GM18508 (cell line): ENCODE data around the gene SYT2.
"Not testable (repeated sequence)": the region's sequence is repeated elsewhere in the genome, so short reads cannot be mapped to it uniquely, and the experiment has no call there.

Experiments
- ATAC-seq: cut with Tn5 transposase; IDR thresholded peaks from one replicate; pipeline ENCODE4 v1.9.1; 2021; ENCODE audit warnings: moderate number of reproducible peaks; ENCODE audit not compliant: insufficient read depth, unreplicated experiment

The SYT2 gene

GRCh38 chr1:202603435-202603834, 106.8 kb downstream of the SYT2 start:
- no peak for ATAC-seq

DNA sequence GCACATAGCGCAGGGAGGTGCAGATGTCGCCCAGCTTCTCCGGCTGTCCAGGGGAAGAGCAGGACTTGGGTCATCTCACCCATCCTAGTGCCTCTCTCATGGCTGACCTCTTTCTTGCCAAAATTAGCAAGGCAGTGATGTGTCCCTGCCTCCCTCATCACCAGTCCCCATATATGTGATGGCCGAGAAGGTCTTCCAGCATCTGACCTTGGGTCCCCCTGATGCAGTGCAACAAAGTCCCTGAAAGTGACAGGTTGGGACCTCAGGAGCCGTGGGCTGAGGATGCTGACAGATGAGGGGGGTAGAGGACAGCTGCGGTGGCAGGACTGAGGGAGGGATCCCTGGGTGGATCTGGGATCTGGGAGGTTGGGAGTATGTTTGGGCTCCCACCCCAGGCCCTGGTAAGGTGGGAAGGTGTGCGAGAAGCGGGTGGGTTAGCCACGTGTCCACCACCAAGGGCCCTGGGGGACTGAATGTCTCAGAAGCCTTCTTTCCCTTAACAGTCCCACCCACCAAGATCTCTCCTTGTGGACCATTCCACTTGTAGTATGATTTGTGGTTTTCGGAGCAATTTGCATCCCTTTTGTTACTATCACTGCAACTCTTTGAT, 109.7 kb downstream of the SYT2 start:
- no peak for ATAC-seq

DNA sequence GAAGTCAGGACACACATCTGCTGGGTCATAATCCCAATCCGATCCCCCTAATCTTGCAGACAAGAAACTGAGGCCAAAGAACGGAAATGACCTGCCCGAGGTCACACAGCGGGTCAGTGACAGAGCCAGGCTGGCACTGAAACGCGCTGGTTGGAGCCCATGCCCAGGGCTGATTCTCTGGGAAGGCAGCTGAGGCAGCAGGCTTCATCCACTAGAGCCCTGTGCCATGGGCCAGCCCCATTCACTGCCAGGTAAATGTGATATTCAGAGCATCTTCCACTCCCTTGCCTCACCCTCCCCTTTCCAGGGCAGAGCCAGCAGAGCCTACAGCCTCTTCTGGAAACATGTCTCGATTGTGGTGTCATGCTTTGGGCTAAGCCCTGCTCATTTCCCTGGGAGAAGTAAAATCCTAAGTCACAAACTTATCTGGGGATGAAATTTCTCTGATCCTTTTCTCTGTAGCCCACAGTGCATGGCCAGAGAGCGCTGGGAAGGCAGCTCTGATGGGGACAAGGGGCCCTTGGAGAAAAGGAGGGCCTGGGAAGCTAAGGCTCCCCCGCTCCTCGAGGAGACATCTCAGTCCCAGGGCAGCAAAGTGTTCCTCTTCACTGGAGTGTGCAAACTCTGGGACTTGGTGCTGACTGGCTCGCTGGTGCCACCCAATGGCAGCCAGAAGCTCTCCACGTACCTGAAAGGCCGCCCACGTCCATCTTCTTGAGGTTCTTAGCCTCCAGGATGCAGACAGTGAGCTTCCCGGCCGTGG, 110.4 kb downstream of the SYT2 start:
- no peak for ATAC-seq

GRCh38 chr1:202597090-202597761, 113.0 kb downstream of the SYT2 start:
- no peak for ATAC-seq

GRCh38 chr1:202596638-202597037, 113.6 kb downstream of the SYT2 start:
- ATAC-seq: no peak

GRCh38 chr1:202593845-202594244, 116.4 kb downstream of the SYT2 start:
- no peak for ATAC-seq

DNA sequence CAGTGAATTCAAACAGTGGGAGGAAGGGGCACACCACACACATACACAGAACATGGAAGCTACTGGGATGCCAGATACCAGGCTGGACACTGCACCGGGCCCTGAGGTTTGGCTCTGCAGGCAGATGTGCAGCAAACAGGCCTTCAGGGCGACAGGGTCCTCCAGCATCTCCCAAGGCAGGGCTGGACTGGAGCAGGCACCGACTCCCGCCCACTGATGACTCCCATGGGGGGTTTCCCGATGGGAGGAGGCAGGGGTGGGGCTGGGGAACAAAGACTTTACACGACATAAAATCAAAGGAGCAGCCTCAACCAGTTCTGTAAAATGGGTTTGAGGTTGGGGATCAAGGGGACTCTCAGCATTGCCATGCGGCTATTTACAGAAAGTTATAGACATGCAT, 118.1 kb downstream of the SYT2 start:
- ATAC-seq: no peak

DNA sequence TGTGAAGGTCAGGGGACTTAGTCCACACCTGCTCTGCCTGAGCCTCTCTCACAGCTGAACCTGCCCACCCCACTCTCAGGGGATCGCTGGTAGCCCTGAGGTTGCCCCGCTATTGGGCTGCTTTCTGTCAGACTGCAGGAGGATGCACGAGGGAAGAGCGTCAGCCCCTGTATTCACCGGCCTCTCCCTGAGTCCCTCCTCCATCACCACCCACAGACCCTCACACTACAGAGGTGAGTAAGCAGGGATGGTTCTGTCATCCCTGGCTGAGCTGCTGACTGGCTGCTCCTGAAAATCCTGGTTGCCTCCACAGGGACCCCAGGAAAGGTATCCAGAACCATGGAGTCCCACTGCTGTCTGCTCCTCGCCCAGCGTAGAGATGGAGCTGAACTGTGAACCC, 118.7 kb downstream of the SYT2 start:
- no peak for ATAC-seq

- no peak for ATAC-seq
Observed at GRCh38 chr1:202590975-202591411, 119.3 kb downstream of the SYT2 start.

DNA sequence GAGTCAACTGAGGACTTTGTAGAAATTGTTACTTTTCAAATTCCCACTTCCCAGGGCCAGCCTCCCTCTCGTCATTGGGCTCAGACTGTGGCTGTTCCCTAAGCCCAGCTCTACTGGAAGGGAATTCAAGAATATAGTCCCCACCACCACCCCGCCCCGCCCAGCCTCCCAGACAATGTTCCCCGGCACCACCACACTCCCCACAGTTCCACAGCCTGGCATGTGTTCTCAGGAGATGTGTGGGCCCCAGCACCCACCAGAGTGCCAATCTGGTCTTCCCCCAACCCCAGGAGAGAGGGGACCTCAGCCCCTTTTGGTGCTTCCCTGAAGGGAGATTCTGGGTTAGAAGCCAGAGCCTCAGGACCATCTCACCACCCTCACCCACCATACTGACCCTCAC, 120.1 kb downstream of the SYT2 start:
- no peak for ATAC-seq

- no peak for ATAC-seq
Observed at GRCh38 chr1:202589190-202589930, 120.9 kb downstream of the SYT2 start.

DNA sequence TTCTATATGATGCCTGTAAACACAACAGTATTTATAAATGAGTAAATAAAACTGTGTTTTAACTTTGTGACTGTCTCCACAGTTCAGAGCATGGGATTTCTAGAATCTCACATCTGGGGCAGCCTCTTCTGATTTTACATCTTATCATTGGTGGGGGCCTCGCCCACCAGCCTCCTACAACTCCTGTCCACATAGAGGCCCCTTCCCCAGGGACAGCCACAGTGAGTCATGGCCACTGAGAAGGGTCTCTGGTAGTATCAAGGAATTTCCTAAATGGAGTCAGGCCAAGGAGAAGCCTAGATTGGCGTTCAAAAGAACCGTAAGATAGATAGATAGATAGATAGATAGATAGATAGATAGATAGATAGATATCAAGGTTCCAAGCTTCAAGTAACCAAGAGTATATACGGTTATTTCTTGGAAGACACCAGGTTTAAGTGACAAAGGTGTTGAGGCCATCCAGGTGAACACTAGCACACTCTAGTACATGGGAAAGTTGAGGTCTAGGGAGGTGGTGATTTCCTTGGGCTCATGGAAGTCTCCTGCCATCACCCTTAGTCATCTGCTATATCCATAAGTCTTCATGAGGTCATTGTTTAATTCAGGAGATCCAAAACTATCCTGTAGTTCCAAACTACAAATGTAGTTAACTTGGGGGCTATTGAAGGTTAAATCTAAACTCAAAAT, 121.6 kb downstream of the SYT2 start:
- no peak for ATAC-seq

GRCh38 chr1:202587859-202588485, 122.3 kb downstream of the SYT2 start:
- ATAC-seq: no peak

DNA sequence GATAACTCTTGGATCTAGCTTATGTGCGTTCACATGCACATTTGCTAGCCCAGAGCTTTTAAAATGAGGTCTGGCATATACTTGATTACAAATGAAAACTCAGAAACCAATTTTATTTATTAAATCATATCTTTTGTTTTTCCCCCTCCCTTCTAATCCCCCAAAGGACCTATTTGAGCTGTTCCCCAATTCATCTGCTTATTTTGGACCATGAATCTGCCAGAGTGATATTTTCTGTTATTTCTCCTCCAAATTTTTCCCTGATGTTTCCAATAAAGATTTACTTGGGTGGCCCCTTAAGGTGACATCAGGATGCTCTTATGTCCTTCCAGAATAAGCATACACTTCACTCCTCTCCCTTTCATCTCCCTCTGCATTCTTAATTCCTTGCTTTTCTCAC, 123.4 kb downstream of the SYT2 start:
- ATAC-seq: no peak

- no peak for ATAC-seq
Observed at GRCh38 chr1:202586018-202586821, 124.0 kb downstream of the SYT2 start.

DNA sequence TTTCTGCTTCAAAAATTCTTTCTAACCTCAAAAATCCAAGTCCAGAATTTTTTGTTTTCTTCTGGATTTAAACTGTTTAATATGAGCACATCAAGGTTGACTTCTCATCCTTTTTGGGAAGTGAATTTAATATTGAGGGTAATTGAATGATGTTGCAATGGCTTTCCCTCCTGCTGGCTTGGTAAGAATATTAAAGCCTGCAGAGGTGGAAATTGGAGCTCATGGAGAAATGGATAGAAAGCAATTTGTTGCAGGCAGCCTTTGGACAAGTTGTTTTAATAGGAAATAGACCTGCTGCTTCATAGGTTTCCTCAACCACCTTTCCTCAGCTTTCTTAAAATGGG, 124.7 kb downstream of the SYT2 start:
- no peak for ATAC-seq

GRCh38 chr1:202584707-202585589, 125.3 kb downstream of the SYT2 start:
- no peak for ATAC-seq

GRCh38 chr1:202582350-202582749, 127.9 kb downstream of the SYT2 start:
- ATAC-seq: not testable (repeated sequence)
